Fibroblast of the conjunctiva (primary cell): ENCODE results near the gene AK8.

Experiments used
- DNase-seq: peaks from one replicate; pipeline ENCODE4 v3.0.0-alpha.2; 2010; ENCODE audit warnings: low read depth

Gene AK8

DNA sequence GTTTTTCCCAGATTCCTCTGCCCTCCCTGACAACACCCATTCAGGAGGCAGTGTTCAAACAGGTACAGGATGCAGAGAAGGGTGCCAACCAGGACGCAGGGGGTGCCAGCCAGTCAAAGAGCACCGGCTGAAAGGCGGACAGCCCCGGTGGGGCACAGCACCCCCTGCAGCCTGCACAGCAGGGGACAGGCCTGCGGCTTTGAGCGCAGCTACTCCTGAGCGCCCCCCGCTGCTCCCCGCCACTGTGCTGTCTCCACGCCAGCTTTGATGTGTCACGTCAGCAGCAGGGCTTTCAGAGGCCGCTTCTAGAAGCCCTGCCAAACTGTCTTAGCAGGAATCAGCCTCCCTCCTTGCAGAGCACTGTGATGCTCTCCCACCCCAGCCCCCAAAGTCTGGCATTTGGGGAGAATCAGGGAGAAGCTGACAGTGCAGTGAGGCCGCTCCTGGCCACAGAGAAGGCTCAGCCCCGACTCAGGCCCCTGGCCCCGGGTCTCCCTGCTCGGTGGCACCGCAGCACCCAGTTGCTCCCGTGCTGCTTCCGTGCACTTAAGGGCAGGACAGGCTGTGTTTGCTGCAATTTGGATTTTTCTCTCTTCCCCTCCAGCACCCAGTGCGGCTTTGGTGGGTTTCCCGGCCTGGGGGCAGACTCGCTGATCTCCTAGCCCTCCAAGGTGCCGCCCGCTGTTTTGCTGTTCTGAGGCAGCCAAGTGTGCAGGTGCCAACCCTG, 20.3 kb downstream of the AK8 start:
- peak; percentile 16 for DNase-seq

DNA sequence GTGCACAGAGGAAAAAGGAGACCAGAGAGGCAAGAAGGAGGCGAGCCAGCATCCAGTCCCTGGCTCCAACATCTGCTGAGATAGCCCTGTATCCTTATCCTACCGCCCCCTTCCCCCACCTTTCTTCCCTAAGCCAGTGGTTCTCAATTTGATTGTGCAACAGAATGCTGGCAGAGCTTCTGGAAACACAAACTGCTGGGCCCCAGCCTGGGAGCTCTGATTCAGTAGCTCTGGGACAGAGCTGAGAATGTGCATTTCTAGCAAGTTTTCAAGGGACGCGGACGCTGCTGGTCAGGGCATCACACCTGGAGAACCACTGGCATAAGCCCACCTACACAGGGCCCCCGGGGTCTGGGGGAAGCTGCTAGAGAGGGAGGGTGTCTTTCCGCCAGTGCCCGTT, 21.1 kb downstream of the AK8 start:
- DNase-seq = peak; percentile 65

DNA sequence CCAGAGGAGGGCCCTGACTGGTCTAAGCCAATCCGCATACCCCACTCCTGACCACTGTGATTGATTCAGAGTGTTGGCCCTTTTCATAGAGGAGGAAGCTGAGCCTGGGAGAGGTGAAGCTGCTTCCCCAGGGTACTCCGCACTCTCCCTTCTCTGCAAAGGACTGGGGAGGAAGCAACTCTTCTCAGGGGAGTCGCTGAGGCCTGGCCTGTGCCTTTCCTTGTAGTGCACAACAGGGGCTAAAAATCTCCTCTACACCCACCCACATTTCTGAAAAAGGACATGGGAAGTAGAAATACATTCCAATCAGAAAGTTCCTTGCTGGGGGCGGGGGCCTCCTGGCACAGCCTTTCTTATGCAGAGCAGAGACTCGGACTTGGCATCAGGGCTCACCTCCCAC, 22.2 kb downstream of the AK8 start:
- DNase-seq = no peak

DNA sequence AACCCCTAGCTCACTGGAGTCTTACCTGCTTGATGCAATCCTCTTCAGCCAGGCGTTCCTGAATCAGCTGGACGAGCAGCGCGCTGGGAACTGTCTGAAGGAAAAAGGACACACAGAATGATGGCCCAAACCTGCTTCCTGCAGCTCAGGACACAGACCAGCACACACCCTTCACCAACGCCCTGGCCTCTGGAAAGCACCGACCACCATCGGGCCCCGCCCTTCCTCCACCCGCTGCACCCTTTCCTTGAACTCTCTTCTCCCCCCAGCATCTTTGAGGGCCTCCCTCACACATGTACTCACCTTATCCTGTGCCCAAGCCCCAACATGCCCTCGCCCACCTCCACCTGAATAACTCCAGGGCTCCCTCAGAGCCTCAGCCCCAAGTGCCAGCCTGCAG, 23.3 kb downstream of the AK8 start:
- no peak for DNase-seq

DNA sequence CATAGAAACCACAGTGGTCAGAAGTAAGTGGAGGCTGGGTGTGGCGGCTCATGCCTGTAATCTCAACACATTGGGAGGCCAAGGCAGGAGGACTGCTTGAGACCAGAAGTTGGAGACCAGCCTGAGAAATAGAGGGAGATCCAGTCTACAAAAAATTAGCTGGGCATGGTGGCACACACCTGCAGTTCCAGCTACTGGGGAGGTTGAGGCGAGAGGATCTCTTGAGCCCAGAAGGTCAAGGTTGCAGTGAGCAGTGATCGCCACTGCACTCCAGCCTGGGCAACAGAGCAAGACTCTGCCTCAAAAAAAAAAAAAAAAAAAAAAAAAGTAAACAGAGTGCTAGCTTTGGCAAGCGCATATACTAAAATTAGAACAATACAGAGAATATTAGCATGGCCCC, 24.6 kb downstream of the AK8 start:
- no peak for DNase-seq

DNA sequence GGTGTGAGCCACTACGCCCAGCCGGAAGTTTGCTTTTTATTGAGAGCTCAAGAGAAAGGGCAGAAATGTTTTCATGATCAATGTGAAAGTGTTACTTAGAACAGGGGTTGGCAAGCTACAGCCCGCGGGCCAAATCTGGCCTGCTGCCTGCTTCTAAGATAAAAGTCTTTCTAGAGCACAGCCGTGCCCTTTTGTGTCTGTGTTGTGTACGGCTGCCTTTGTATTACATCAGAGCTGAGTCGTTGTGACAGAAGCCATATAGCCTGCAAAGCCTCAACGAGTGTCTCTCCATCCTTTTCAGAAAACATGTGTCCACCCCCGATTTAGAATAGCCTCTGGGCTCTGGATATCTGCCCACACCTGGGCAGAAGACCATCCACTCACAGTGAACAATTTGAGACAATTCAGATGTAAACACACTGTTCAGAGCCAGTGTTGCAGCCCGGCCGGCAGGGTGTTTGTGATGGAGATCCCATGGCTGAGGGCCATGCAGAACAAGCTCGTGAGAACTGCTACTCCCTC, 28.8 kb downstream of the AK8 start:
- DNase-seq = no peak

DNA sequence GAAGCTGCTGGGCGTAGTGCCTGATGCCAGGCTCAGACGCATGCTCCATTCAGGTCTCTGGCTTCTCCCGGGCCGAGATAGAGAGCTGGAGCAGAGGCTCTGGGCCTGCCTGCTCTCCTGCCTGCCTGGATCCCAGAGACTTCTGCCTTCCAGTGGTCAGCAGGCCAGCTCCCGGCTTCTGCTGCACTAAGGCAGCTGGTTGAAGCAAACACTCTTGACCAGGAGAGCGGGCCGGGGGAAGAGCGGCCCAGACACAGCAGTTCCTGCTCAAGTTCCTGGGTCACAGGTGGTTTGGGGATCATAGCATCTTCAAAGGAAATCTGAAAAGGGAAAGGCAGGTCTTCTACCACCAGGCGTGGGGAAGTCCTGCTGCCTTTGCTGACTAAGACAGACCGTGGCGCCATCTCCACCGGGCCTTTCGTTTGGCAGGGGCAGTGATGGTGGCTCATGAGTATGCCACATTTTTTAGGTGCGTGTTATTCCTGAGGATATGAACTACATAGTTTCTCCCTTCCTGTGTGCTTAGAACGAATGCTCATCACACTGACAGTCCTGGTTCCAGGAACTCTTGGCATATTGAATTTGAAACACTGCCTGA, 31.1 kb downstream of the AK8 start:
- DNase-seq = no peak

DNA sequence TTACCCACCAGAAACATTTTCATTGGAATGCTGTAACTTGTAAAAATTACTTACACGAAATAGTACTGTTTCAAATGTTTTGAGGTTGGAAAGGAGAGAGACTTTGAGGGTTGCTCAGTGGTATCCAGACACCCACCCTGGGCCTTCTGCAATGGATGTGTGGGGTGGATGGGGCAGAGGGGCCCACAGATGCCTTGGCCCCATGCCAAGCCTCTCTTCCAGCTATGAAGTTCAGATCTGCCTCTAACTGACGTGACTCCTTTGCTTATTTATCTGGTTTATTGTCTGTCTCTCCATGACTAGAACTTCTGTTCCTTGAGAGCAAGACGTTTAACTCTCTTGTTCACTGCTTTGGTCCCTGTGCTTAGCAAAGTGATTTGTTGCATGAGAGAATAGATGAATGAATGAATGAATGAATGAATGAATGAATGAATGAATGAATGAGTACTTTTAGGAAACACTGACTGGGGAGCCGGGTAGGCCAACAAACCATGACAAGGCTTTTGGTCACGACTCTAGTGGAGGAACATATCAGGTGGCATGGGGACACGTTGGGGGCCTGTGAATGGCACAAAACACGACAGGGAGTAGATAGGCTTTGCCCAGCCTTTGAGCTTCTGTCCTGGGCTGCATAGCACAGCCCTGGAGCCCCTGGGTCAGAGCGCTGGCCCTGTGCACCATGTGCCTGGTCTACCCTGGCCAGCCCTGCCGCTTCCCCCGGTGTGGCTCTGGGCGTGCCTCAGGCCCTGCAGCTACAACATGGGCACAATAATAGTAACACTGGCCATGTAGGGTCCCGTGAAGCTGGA, 31.8 kb downstream of the AK8 start:
- DNase-seq = no peak

DNA sequence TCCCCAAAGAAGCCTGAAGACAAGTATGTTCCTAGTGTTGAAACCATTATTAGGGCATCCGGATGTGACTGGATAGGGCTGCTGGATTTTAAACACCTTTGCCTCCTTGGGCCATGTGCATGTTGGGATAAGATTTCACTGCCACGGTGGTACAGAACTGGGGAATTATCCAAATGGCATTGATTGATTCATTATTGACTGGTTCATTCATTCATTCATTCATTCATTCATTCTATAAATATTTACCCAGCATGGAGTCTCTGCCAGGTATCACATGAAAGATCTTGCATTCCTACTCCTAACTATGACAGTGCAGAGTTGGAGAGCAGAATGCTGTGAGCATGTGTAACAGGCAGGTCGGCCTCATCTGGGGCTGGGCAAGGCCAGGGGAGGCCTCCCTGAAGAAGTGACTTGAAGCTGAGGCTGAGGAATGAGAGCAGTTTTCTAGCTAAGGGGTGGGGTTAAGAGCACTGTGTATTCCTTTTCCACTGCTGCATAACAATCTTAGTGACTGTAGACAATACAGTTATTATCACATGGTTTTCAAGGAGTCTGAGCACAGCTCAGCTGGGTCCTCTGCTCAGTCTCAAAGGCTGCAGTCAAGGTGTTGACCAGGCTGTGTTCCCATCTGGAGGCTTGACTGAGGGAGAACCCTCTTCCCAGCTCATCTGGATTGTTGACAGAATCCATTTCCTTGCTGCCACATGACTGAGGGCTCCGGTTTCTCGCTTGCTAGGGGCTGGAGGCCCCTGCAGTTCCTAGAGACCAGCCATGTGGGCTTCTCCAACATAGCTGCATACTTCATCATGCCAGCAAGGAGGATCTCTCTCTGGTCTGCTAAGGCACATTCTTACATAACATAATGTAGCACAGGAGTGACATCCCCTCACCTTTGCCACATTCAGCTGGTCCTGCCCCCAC, 35.7 kb downstream of the AK8 start:
- no peak for DNase-seq

DNA sequence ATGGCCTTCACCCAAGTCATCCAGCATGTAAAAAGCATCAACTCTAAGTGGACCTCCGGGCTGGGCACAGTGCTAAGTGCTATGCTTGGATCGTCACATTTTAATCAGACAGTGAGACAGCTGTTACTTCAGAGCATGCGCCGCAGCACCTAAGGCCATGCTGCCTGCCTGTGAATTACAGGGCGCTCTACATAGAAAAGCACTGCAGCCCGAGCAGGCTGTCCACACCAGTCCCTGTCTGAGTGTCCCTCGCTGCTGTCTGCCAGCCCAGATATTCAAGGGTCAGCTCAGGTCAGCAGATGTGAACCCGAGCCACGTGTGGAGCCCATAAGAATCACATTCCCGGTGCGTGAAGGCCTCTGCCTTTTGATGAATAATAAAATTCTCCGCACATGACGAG, 37.1 kb downstream of the AK8 start:
- DNase-seq = no peak

DNA sequence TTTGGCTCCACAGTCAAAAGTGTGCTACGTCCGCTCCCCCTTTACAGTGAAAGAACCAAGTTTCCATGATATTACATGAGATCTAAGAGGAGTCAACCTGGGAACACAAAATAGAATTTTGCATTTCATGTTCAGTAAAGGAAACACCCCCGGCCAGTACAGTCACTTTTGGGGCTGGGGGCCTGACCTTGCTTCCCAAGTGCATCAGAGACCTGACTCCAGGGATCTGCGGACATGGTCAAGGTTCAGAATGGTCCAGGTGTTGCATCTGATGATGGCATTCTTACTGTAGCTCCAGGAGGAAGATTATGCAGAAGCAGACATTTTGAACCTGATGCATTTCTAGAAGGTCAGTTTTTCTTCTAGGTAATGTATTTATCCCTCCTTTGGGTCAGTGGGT, 39.8 kb downstream of the AK8 start:
- DNase-seq = no peak

DNA sequence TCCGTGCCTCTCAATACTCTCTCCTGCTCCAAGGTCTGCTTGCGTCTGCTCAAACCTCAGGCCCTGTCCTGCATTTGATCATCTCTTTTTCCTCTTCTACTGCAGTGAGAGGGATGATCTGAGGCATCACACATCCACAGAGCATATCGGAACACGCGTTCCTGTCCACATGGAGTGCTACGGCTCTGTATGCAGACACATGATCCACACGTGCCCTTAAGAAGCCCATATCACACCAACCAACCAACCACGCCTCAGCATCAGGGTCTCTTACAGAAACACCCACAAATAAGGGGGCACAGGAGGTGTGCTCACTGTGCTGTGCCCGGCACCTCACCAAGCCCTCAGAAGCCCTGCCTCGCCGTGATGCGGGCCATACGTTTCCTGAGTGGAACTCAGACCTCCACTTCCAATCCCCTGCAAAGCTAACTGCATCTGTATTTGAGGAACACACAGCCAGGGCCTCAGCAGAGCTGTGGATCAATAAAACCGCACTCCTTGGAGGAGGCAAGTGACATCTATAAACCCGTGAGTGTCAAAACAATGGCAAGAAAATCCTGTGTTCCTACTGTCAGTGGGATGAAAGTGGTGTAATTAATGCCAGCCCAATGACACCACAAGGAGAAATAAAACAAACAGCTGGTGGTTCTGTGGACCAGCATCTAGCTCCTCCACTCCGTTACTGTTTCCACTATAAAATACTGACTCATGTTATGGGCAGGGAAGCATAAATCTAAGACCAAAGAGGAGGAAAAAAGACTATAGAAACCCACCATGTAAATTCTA, 40.4 kb downstream of the AK8 start:
- DNase-seq = no peak

DNA sequence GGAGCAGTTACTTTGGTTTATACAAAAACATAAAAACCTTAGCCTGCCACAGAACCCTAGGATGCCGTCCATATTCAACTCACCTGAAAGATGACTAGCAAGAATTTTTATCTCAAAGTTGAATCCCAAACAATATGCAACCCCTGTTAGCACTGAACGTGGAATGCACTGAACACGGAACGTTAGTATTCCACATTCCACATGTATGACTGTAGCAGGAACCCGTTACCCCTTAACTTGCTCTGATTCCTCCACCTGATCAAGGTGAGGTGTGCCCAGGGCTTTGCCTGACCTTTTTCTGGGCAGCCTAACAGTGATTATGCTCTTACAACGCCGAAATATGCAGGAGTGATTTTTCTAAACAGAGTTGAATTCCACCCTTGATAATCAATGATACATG, 43.7 kb downstream of the AK8 start:
- no peak for DNase-seq

DNA sequence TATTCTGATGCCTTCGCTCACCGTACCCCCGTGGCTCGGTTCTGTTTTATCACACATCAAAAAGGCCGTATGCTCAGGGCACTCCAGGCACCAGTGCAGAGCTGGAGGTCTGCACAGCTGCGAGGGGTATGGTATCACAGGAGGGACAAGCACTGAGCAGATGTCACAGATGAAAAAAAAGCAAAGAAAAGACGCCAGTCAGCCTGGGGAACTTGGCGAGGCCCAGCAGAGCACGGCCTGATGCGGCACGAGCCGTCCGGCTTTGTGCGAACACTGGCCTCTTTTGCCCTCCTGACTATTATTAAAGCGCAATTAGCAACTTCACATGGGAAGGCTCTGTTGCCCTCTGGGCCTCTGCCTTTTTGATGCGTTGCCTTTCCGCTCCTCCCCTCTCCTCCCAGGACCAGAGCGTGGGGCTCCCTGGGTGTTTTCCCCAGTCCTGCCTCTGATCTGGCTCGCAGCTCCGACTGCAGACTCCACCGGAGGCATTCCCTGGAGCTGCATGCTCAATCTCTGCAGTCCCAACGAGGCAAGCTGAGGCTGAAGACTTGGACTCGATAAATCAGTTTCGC, 44.4 kb downstream of the AK8 start:
- no peak for DNase-seq

DNA sequence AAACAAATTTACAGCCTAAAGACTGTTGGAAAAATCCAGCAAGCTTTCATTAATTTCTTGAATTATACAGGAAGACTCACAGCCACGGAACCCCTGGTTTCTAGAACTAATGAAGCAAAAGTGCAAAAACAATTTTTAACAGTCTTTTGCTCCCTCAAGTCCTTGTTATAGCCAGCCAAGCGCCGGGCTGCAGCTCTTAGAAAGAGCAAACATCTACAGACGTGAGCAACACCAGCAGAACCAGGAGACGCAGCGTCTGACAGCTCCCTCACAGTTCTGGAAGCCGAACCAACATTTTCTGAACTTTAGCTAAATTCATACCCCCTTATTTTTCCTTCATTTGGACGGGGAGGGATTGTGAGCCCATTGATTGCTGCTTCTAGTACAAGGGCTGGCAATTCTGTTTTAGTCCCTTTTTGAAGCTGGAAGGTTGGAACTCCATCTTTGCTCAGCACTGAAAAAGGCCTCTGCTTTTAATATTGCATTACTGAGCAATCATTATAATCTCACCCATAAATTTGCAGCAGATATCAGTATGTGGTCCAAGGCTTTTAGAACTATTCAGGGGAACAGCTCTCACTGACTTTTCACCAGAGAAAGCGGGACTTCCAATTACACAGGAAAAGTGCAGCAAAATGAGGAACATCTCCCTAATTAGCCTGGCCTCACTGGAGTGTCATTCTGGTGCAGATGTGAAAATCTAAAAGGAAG, 45.8 kb downstream of the AK8 start:
- DNase-seq = no peak

DNA sequence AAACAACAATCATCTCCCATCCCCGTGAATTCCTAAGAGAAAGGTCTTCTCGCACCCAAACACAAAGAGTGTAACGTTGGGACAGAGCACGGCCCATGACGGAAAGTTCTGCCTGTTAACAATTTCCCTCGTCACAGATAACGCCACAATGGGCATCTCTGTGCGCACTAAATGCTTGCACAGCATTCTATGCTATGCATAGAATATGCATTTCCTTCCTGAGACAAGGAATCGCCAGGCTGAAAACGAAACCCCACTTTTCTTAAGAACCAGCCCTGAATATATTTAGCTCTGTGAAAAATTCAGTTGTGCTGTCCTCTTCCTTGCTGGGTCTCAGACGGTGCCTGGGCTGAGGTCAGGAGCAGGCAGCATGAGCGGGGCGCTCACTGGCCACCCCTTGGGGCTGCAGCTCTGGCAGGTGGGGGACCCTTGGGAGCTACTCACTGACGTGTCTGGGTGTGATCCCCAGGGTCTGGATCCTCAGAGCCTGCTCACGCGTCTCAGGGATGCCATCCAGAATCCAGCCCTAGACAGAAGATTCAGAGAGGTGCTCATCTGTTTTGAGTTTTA, 49.8 kb downstream of the AK8 start:
- no peak for DNase-seq

DNA sequence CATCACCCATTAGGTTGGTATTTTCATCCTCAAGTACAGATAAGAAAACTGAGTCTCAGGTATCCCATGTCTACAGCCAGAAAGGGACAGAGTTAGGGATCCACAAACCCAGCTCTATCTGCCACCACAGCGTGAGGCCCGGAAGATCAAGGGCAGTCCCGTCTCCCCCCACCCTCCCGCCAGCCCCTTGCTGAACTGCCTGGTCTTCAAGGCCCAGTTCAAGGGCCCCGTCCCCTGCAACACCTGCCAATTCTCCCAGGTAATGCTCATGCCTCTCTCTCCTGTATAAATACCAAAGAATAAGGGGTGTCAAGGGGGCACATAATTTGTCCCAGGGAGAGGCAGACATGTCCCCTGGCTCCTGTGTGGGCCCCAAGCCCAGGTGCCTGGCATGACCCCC, 50.7 kb downstream of the AK8 start:
- DNase-seq = no peak

DNA sequence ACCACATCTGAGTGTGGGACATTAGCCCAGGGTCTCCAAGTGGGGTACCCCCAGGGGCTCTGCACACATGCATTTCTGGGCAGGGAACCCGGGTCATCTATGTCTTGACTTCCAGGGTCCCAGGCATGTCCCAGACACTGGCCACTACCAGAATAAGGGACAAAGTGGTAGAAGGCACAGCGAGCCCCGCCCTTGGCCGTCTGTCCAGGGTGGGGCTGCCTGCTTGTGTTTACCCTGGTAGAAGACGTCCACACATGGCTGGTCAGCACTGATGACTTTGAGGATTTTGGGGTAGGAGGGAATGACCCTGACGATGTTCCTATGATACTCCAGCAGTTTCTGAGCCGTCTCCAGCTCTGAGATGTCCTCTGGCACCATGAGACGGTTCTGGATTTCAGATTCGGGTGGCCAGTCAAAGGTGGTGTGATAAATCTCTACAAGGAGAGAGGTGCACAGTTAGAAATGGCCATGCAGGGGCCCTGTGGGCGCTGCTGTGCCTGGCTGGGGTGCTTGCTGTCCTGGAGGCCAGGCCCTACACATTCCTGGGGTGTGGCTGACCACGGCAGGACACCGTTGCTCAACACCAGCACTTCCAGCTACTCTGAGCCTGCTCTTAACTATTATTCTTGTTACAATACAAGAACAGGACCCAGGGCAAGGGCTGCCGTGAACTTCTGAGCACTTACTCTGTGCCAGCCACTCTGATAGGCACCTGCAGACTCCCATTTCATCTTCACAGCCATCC, 51.3 kb downstream of the AK8 start:
- DNase-seq = no peak

DNA sequence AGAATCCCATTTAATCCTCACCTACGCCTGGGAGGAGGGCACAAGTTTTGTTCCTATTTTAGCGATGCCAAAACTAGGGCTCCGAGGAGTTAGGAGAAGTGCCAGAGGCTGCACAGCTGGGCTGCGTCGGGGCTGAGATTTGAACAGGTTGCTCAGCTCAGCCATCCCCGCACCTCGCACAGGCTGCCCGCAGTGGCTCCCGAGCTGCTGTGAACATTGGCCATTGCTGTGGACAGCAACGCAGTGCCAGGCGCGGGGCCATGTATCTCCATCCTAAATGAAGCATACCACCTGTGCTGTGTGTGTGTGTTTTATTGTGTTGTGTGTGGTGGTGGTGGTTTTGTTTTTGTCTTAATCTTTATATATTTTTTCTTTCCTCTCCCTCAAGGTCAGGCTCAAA, 52.0 kb downstream of the AK8 start:
- no peak for DNase-seq
